GM12878 (cell line): ENCODE data around the gene CABLES1.

ENCODE experiments used
- ATF3 ChIP-seq: IDR thresholded peaks from 2 replicates; pipeline ENCODE4 v1.6.1; 2011; ENCODE audit warnings: low read depth, mild to moderate bottlenecking, low read length, moderate library complexity, borderline replicate concordance; ENCODE audit errors: extremely low read depth
- ATF7 ChIP-seq: fragments of 450-650 bp; IDR thresholded peaks from 2 replicates; pipeline ENCODE4 v1.6.1; 2016; ENCODE audit warnings: low read depth, mild to moderate bottlenecking
- CBFB ChIP-seq: IDR thresholded peaks from 2 replicates; pipeline ENCODE4 v1.6.1; 2016; ENCODE audit warnings: antibody characterized with exemption, low read depth
- ETV6 ChIP-seq, 2 experiments: fragments of 450-650 bp in 1 of 2; IDR thresholded peaks in 1 of 2; conservative IDR thresholded peaks in 1 of 2; 2 replicates each; pipeline ENCODE4 v1.6.1; 2014; ENCODE audit warnings: antibody characterized with exemption in 1 of 2, borderline replicate concordance in 1 of 2, low read depth in 1 of 2, mild to moderate bottlenecking in 1 of 2, moderate library complexity in 1 of 2
- EZH2 ChIP-seq: IDR thresholded peaks from 2 replicates; pipeline ENCODE4 v1.6.1; 2012; ENCODE audit warnings: low read depth, mild to moderate bottlenecking, control low read depth, inconsistent platforms, low read length, borderline replicate concordance; ENCODE audit not compliant: control insufficient read depth
- IRF3 ChIP-seq: fragments of 450-650 bp; IDR thresholded peaks from 2 replicates; pipeline ENCODE4 v1.6.1; 2014; ENCODE audit warnings: mild to moderate bottlenecking
- NR2C2 ChIP-seq: IDR thresholded peaks from 2 replicates; pipeline ENCODE4 v1.6.1; 2011; ENCODE audit warnings: borderline replicate concordance, low read depth; ENCODE audit not compliant: control insufficient read depth, insufficient read length
- NRF1 ChIP-seq: conservative IDR thresholded peaks from 2 replicates; pipeline ENCODE4 v1.6.1; 2011; ENCODE audit warnings: mild to moderate bottlenecking, low read depth, low read length, improper control_type of control experiment
- POLR2A ChIP-seq: IDR thresholded peaks from 2 replicates; pipeline ENCODE4 v1.6.1; 2011; ENCODE audit warnings: low read depth, mild to moderate bottlenecking, low read length
- RAD21 ChIP-seq: IDR thresholded peaks from 2 replicates; pipeline ENCODE4 v1.6.1; 2011; ENCODE audit warnings: mild to moderate bottlenecking, low read depth, low read length, moderate library complexity; ENCODE audit not compliant: insufficient read depth
- TCF12 ChIP-seq: IDR thresholded peaks from 2 replicates; pipeline ENCODE4 v1.6.1; 2011; ENCODE audit warnings: low read depth, mild to moderate bottlenecking, low read length
- USF1 ChIP-seq: IDR thresholded peaks from 2 replicates; pipeline ENCODE4 v1.6.1; 2011; ENCODE audit warnings: borderline replicate concordance, low read depth, mild to moderate bottlenecking, moderate library complexity, mixed read lengths, low read length; ENCODE audit not compliant: insufficient read depth; ENCODE audit errors: extremely low read length

GRCh38 chr18:23226391-23226790 lies 91.1 kb downstream of the CABLES1 start:
- no peak for TF ChIP-seq IRF3
- no peak for TF ChIP-seq ATF3
- no peak for TF ChIP-seq USF1
- TF ChIP-seq ETV6 (conservative IDR thresholded peaks at IDR 0.05 in 1 of 2, IDR thresholded peaks at IDR 0.05 in 1 of 2; ENCODE audit: borderline replicate concordance in 1 of 2, low read depth in 1 of 2): no peak
- TF ChIP-seq CBFB: no peak
- TF ChIP-seq NRF1: no peak
- no peak for TF ChIP-seq EZH2
- TF ChIP-seq TCF12: no peak
- TF ChIP-seq POLR2A: no peak
- TF ChIP-seq NR2C2: no peak
- TF ChIP-seq ATF7: no peak
- no peak for TF ChIP-seq RAD21
